A549 (cell line): ENCODE measurements around the gene ERBB2.

Source experiments
- CHD4 ChIP-seq: fragments of 200-600 bp; sonication (generic); IDR thresholded peaks from 2 replicates; pipeline ENCODE4 v1.6.1; 2016; ENCODE audit warnings: antibody characterized with exemption, mild to moderate bottlenecking, borderline replicate concordance
- EP300 ChIP-seq, 2 experiments: fragments of >200 bp; sonication (Bioruptor Twin); formaldehyde crosslinking; IDR thresholded peaks; 2 replicates in 1 of 2; 3 replicates in 1 of 2; pipeline ENCODE4 v1.6.1; 2016 to 2017
- JUNB ChIP-seq: fragments of >200 bp; sonication (Bioruptor Twin); formaldehyde crosslinking; IDR thresholded peaks from 2 replicates; pipeline ENCODE4 v1.6.1; 2016
- KDM1A ChIP-seq: fragments of 200-600 bp; sonication (generic); IDR thresholded peaks from 2 replicates; pipeline ENCODE4 v1.6.1; 2016; ENCODE audit warnings: low read depth, mild to moderate bottlenecking
- MAZ ChIP-seq: fragments of 150-350 bp; IDR thresholded peaks from 2 replicates; pipeline ENCODE4 v1.6.1; 2014; ENCODE audit warnings: antibody characterized with exemption, low read depth, low read length, borderline replicate concordance
- MYC ChIP-seq: IDR thresholded peaks from 2 replicates; pipeline ENCODE4 v1.6.1; 2012; ENCODE audit warnings: mild to moderate bottlenecking, inconsistent platforms, low read length, improper control_type of control experiment, borderline replicate concordance
- NPAS2 ChIP-seq: fragments of 250-450 bp; sonication (Bioruptor Pico); IDR thresholded peaks from 2 replicates; pipeline ENCODE4 v1.8.0; 2022; ENCODE audit warnings: mild to moderate bottlenecking, moderate library complexity, borderline replicate concordance
- POLR2A ChIP-seq: IDR thresholded peaks from 2 replicates; pipeline ENCODE4 v1.6.1; 2012; ENCODE audit warnings: mild to moderate bottlenecking, low read length
- TF ChIP-seq, protein P1 (sequence below): fragments of 200-600 bp; sonication (generic); IDR thresholded peaks from 2 replicates; pipeline ENCODE4 v1.6.1; 2016; ENCODE audit warnings: antibody characterized with exemption, mild to moderate bottlenecking, moderate library complexity
- TF ChIP-seq, protein P2 (sequence below): fragments of >200 bp; sonication (Bioruptor Twin); formaldehyde crosslinking; IDR thresholded peaks from 2 replicates; pipeline ENCODE4 v1.6.1; 2016
- TF ChIP-seq, protein P3 (sequence below): fragments of >200 bp; sonication (Bioruptor Twin); formaldehyde crosslinking; IDR thresholded peaks from 3 replicates; pipeline ENCODE4 v1.5.1; 2016
- TF ChIP-seq, protein P4 (sequence below): IDR thresholded peaks from 2 replicates; pipeline ENCODE4 v1.6.1; 2012

DNA sequence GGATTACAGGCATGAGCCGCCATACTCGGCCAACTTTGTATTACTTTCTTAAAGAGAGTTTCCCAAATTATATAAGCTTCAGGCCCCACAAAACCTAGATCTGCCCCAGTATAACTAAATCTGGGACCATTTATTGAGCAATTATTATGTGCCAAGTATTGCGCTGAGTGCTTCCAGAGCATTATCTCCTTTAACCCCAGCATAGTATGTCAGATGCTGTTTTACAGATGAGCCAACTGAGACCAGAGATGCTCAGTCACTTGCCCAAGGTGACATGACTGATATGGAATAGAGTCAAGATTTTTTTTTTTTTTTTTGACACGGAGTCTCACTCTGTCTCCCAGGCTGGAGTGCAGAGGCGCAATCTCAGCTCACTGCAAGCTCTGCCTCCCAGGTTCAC lies 1.9 kb upstream of the ERBB2 start:
- TF ChIP-seq POLR2A (no peak), KDM1A (no peak), NPAS2 (CRISPR knock-in tag) (no peak), MAZ (no peak), CHD4 (no peak), EP300 (IDR thresholded peaks at IDR 0.05) (no peak), JUNB (no peak), MYC (no peak)
- TF ChIP-seq, protein P1, sequence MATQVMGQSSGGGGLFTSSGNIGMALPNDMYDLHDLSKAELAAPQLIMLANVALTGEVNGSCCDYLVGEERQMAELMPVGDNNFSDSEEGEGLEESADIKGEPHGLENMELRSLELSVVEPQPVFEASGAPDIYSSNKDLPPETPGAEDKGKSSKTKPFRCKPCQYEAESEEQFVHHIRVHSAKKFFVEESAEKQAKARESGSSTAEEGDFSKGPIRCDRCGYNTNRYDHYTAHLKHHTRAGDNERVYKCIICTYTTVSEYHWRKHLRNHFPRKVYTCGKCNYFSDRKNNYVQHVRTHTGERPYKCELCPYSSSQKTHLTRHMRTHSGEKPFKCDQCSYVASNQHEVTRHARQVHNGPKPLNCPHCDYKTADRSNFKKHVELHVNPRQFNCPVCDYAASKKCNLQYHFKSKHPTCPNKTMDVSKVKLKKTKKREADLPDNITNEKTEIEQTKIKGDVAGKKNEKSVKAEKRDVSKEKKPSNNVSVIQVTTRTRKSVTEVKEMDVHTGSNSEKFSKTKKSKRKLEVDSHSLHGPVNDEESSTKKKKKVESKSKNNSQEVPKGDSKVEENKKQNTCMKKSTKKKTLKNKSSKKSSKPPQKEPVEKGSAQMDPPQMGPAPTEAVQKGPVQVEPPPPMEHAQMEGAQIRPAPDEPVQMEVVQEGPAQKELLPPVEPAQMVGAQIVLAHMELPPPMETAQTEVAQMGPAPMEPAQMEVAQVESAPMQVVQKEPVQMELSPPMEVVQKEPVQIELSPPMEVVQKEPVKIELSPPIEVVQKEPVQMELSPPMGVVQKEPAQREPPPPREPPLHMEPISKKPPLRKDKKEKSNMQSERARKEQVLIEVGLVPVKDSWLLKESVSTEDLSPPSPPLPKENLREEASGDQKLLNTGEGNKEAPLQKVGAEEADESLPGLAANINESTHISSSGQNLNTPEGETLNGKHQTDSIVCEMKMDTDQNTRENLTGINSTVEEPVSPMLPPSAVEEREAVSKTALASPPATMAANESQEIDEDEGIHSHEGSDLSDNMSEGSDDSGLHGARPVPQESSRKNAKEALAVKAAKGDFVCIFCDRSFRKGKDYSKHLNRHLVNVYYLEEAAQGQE, result no peak
- TF ChIP-seq, protein P2, sequence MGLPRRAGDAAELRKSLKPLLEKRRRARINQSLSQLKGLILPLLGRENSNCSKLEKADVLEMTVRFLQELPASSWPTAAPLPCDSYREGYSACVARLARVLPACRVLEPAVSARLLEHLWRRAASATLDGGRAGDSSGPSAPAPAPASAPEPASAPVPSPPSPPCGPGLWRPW, result no peak
- TF ChIP-seq, protein P3, sequence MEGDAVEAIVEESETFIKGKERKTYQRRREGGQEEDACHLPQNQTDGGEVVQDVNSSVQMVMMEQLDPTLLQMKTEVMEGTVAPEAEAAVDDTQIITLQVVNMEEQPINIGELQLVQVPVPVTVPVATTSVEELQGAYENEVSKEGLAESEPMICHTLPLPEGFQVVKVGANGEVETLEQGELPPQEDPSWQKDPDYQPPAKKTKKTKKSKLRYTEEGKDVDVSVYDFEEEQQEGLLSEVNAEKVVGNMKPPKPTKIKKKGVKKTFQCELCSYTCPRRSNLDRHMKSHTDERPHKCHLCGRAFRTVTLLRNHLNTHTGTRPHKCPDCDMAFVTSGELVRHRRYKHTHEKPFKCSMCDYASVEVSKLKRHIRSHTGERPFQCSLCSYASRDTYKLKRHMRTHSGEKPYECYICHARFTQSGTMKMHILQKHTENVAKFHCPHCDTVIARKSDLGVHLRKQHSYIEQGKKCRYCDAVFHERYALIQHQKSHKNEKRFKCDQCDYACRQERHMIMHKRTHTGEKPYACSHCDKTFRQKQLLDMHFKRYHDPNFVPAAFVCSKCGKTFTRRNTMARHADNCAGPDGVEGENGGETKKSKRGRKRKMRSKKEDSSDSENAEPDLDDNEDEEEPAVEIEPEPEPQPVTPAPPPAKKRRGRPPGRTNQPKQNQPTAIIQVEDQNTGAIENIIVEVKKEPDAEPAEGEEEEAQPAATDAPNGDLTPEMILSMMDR, result no peak
- TF ChIP-seq, protein P4, sequence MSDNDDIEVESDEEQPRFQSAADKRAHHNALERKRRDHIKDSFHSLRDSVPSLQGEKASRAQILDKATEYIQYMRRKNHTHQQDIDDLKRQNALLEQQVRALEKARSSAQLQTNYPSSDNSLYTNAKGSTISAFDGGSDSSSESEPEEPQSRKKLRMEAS, result no peak
